CD4-positive, alpha-beta T cell treated with Interferon gamma for 1 hour (primary cell): Measurements from ENCODE around the gene CNPPD1.

ENCODE experiments used
- DNase-seq: peaks from one replicate; pipeline ENCODE4 v3.0.0-alpha.2; 2020

CNPPD1 gene

GRCh38 chr2:219178377-219179175 lies 1.9 kb upstream of the CNPPD1 start:
- no peak for DNase-seq

DNA sequence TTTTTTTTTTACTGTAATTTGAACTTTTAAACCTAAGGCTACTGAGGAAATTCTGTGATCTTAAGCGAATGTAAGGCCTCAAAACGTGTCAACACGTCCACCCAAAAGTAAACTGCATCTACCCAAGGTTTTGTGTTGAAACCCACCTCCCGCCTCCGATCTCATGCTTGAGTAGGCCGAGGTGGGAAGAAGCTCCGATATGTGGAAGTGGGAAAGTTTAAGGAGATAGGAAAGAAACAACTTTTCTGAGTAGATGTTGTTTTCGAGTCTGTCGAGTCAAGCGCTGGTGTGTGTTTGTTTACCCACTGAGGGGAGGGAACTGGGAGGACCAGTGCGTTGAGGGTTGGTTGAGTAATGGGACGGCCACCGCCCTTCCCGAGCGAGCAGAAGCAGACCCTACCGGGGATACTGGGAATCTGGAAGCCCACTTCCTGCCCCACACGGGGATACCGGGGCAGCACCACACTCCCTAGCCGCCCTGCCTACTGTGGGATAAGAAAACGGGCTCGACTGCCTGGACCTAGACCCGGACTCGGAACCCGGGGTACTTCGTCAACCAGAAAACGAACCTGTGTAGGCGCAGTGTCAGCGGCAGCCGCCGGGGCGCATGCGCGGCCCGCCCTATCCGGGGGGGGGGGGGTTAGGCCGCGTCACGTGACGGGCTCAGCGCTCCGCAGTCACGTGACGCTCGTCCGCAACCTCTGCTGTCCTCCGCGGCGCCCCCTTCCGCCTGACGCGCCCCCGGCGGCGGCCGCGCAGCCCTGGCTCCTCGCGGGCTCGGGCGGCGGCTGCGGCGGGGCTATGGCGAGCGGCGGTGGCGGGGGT lies 1.0 kb upstream of the CNPPD1 start, which contains the start of gene RETREG2:
Gene RETREG2 (plus strand): TSS at position 724 of the 825 bp plus-strand sequence. CDS start 78 bp downstream, at position 802.
- DNase-seq, result peak; percentile 91

DNA sequence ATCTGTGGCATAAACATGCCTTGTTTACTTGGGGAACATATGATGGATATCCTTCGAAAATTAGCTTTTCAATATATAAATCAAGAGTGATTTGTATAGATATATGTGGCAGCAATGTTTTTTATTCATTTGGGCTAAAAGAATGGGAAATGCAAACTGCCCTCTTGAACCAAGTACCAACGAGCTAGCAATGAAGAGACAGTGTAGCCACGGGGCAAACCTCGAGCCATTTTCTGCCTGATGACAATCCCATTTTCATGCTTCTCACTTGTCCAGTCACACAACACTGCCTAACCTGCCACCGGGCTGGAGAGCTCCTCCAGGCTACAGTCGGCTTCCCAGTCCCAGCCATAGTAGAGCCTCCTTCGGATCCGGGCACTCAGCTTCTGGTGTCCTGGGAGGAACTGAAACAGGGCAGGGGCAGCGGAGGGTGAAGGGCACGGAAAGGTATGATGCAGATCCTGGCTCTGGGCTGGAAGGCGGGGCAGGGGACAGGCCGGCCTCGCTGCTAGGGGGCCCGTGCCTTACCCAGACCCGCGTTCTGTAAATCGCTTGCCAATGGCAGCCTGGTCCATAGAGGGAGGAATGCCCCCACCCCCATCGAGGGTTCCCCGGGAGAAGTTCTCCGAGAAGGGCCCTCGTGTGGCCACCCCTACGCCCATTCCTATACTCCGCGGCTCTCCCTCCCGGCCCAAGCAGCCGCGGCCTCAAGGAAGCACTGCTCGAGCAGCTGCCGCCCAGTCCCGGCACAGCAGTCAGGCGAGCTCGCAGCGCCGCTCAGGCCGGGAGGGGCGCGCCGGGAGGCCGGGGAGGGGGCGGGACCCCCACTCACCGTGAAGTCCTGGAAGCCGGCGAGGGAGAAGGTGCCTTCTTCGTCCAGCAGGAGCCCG lies 552 bp downstream of the CNPPD1 start:
- DNase-seq, result peak; percentile 64

DNA sequence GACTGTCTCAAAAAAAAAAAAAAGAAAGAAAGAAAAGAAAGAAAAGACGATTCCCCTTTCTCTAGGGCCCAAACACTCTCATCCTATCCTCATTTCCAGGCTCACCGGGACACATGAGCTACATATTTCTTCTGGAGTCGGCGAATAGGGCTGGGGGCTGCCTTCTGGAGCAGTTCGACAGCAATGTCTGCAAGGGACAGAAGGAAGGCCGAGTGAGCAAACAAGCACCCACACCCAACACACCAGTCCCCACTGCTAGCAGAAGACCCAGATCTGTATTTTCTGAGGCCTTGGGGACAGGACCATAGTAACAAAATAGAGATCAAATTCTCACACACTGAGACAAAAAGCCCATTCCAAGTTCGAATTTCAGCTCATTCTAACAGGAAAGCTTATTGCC lies 1.2 kb downstream of the CNPPD1 start:
- DNase-seq, result no peak

DNA sequence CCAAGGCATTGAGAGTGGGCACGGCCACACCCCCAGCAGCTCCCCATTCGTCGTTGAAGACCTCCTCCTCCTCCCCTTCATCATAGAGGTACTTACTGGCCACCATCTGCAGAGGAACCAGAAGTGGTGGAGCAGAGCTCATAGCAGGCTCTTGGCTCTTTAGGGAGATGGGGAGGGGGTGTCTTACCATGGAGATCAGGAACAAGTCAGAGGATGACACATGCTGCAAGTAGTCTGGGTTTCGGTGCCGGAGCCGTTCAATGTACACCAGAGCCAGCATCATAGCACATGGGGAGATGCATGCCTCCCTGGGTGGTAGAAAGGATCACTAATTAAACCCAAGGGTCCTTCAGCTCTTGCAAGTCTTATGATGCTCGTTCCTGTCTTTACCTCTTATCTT lies 1.9 kb downstream of the CNPPD1 start:
- no peak for DNase-seq

GRCh38 chr2:219174146-219174545 lies 2.6 kb downstream of the CNPPD1 start:
- DNase-seq, result no peak

- no peak for DNase-seq
Observed at GRCh38 chr2:219173176-219173575, 3.5 kb downstream of the CNPPD1 start.

GRCh38 chr2:219172231-219173154 lies 4.2 kb downstream of the CNPPD1 start:
- DNase-seq, result no peak

- DNase-seq, result no peak
Observed at GRCh38 chr2:219171231-219171651, 5.5 kb downstream of the CNPPD1 start.

DNA sequence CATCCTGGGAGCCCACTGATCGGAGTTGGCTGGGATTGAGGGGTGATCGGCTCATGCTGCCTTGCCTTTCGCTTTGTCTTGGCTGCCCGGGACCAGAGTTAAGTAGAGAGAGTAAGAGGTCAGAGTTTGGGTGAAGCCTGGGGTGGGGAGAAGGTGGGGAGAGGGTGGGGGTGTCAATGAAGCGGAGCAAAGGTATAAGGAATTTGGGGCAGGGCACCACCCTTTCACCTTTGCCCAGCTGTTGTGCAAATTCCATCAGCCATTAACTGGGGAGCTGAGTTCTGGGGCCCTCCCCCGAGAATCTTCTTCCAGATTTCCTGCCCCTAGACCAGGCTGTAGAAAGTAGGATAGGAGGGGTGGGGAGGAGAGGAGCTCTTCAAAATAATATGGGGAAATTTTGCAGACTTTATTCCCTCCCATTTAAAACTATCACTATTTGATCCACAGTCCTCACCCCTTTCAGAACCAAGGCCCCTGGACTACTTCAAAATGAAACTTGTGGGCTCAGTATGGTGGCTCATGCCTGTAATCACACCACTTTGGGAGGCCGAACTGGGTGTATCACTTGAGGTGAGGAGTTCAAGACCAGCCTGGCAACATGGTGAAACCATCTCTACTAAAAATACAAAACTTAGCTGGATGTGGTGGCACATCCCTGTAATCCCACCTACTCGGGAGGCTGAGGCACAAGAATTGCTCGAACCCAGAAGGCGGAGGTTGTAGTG lies 6.6 kb downstream of the CNPPD1 start, which contains the start of gene SLC23A3:
Gene SLC23A3 (minus strand): TSS at position 100 of the 725 bp plus-strand sequence. CDS start 45 bp downstream, at position 55.
- DNase-seq, result no peak

DNA sequence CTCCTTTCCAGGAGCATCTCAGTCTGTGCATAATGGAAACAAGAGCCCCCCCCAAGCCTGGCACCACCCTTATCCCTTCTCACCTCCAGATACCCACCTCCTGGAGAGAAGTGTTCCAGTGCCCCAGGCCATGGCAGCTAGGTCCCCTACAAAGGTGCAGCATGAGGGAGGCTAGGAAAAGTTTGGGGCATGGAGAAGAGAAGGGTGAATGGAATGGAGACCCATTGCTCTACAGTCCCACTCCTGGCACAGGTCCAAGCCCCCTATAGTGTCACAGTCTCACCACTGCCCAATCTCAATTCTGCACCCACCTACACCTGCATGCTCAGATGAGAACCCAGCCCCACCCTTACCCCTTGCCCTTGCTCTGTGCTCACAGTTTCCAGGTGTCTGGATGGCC lies 7.8 kb downstream of the CNPPD1 start:
- DNase-seq, result no peak

- no peak for DNase-seq
Observed at GRCh38 chr2:219168526-219168925, 8.2 kb downstream of the CNPPD1 start.

DNA sequence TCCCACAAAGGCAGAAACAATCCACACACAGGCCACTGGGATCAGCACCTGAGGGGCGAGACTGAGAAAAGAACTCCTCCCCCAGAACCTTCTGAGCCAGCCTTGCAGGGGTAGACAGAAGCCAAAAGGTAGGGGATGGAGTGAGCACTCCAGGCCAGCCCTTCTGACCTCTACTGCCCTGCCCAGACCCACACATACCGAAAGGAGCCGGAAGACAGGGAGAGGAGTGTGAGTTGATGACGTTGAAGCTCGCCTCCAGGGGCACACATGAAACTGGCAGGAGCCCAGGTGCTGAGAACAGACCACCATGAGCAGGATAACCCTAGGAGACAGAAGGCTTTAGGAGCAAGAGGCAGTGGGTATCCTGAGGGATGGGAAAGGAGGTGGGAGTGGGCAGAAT lies 8.7 kb downstream of the CNPPD1 start:
- no peak for DNase-seq

DNA sequence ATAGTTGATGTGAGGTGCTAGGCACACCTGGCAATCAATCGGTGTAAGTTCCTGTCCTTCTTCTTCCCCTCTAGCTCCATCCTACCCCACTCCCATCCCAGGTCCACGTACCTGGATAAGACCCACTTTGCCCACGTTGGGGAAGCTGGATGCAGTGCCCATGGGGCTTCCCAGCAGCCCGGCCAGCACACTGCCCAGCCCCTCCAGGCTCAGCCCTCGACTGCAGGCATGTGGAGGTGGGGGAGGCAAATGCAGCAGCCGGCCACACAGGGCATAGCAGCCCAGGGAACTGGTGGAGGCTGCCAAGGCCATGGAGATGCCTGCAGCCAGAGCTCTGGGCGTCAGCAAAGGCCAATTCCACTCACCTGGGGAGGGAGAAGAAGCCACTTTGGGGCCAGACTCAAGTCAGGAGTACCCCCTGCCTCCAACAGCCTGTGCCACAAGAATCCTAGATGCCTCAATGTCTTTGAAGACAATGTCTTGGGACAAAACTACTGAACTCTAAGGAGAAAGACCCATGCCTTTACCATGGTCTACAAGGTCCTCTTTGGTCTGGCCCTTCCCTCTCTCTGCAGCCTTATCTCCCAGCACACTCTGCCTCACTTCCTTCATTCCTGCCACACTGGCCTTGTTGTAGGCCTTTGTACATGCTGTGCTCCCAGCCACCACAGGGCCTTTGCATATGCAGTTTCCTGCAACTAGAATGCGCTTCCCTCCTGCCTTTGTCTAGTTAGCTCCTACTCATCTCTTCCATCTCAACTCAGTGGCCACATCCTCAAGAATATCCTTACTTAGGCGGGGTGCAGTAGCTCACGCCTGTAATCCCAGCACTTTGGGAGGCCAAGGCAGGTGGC lies 11.4 kb downstream of the CNPPD1 start:
- no peak for DNase-seq

DNA sequence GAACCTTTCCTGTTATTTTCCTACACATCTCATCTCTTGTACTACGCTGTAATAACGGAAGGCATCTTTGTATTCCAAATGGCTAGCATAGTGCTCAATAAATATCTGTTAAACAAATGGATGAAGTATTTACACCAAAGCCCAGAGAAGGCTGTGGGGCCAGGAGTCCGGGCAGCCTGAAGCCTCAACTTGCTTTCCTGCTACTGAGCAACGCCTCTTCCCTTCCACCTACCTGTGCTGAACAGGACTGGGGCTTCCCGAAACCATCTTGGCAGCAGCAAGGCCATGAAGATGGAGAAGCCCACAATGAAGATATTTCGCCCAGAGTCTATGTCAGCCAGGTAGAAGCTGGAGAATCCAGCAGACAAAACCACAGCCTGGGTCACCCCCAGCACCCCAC lies 13.6 kb downstream of the CNPPD1 start:
- DNase-seq, result no peak

DNA sequence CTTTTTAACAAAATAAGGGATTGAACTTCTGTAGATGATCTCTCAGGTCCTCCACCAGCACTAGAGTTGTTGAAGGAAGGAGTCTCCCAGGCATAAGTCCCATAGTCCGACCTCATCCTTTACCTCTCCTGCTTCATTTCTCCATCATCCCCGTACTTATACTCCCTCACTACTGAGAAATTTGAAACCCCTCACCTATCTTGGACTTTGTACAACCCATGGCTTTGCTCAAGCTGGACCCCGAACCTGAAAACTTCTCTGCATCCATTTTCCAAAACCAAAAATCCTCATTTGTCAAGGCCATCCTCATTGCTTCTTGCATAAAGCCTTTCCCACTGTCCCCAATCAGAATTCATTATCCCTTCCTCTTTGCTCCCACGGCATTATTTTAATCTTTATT lies 15.6 kb downstream of the CNPPD1 start:
- no peak for DNase-seq

- DNase-seq, result peak; percentile 91
Observed at GRCh38 chr2:219160186-219161017, 16.3 kb downstream of the CNPPD1 start, which contains the start of gene NHEJ1. Gene NHEJ1 (minus strand): TSS chr2:219160815. CDS start chr2:219158362, 2,453 bp downstream.

DNA sequence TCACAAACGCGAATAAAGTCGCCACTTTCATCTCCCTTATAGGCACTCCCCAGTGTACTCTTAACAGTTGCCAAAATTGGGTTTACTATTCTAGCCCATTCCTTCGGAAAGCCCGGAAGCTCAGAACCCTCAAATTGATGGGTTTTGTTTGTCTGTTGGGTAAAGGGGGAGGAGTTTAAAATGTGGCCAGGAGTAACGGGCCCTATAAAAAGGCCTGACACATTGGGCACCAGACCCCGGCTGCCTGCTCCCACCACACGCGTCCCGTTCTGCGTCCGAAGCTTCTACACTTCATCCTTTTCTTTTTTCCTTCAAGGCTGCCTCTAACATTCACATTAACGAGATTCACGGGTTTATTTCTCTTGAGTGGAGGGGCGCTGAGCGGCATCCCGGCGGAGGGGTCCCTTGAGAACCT lies 16.9 kb downstream of the CNPPD1 start:
- DNase-seq, result no peak

DNA sequence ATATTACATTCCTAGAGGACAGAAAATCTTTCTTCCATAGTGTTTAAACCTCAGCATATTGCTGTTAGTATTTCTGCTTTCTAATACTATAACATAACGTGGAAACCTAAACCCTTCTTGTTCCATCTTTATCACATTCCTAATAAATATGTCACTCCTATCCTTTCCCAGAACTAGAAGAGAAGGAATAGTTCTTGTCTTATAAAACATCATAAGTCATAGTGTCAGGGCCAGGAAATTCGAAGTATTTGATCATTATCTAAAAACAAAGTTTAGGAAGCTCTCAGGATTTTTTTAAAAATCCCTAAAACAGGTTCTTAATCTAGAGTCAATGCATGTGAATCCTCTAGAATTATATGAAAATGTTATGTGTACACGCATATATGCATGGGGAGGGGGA lies 18.1 kb downstream of the CNPPD1 start:
- no peak for DNase-seq
